ENCODE measurements around the gene ACSL4.

ACSL4 gene

DNA sequence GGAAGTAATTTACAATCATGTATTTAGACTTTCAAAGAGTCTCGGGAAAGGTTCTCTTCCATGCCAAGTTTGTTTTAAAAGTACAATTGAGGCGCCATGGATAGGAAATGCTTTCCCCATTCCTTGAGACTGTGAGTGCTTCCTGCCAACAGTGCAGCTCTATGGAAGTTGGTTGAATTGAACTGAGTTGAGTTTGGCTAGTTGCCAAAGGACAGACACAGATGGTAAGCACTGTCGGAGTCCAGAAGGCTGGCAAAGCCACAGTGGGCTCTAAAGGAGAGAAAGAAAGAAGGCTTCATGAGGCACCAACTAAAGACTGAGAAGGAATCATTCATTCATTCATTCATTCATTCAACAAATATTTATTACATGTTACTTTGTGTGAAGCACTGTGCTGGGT is 103.7 kb downstream of the ACSL4 start:
- no peaks in the 10 kb centered on the region for H3K4me1 ChIP-seq (ENCODE audit: control insufficient read depth, low read length)
- H3K4me2 ChIP-seq (ENCODE audit: low read length), result no peak overlapping the region
- no peaks in the 10 kb centered on the region for H3K9me3 ChIP-seq (ENCODE audit: control insufficient read depth, insufficient read depth, low read length)
- no peaks in the 10 kb centered on the region for H3K9me2 ChIP-seq (replicated peaks; ENCODE audit: control insufficient read depth, low read length)
- no peak overlapping the region for H3K4me3 ChIP-seq (ENCODE audit: low read length)
- no peaks in the 10 kb centered on the region for H3K36me3 ChIP-seq (ENCODE audit: control insufficient read depth, low read length)
- no peak overlapping the region for H3K27ac ChIP-seq (ENCODE audit: low read depth, low read length)
- no peaks in the 10 kb centered on the region for H4K20me1 ChIP-seq (ENCODE audit: control insufficient read depth, insufficient read depth, low read depth, low read length)
- no peaks in the 10 kb centered on the region for H3F3A ChIP-seq (ENCODE audit: control insufficient read depth, insufficient read depth)
- no peaks in the 10 kb centered on the region for H3K79me2 ChIP-seq (ENCODE audit: control insufficient read depth, low read length)
- H3K27me3 ChIP-seq (ENCODE audit: control insufficient read depth, low read length), result no peaks in the 10 kb centered on the region
- no peak for TF ChIP-seq EZH2phosphoT487 (IDR thresholded peaks at IDR 0.05; ENCODE audit: borderline replicate concordance, low read length)
- TF ChIP-seq, protein P1, sequence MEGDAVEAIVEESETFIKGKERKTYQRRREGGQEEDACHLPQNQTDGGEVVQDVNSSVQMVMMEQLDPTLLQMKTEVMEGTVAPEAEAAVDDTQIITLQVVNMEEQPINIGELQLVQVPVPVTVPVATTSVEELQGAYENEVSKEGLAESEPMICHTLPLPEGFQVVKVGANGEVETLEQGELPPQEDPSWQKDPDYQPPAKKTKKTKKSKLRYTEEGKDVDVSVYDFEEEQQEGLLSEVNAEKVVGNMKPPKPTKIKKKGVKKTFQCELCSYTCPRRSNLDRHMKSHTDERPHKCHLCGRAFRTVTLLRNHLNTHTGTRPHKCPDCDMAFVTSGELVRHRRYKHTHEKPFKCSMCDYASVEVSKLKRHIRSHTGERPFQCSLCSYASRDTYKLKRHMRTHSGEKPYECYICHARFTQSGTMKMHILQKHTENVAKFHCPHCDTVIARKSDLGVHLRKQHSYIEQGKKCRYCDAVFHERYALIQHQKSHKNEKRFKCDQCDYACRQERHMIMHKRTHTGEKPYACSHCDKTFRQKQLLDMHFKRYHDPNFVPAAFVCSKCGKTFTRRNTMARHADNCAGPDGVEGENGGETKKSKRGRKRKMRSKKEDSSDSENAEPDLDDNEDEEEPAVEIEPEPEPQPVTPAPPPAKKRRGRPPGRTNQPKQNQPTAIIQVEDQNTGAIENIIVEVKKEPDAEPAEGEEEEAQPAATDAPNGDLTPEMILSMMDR (IDR thresholded peaks at IDR 0.05; ENCODE audit: low read depth, low read length, poor library complexity, severe bottlenecking), result no peak

DNA sequence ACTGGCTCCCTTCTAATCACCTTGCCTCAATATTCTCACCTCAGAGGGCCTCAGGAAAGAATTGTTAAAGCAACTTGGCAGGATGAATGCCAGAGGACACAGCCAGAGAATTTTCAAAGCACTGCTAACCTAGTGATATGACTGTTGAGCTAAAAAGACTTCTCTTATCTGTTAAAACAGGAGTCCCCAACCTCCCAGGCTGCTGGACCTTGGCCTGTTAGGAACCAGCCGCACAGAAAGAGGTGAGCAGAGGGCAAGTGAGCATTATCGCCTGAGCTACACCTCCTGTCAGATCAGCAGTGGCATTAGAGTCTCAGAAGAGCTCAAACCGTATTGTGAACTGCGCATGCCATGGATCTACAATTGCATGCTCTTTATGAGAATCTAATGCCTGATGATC is 106.4 kb downstream of the ACSL4 start:
- no peak overlapping the region for H3K4me2 ChIP-seq (ENCODE audit: low read length)
- TF ChIP-seq EZH2phosphoT487 (IDR thresholded peaks at IDR 0.05; ENCODE audit: borderline replicate concordance, low read length), result no peak
- TF ChIP-seq, protein P1 (IDR thresholded peaks at IDR 0.05; ENCODE audit: low read depth, low read length, poor library complexity, severe bottlenecking), result no peak
- no peaks in the 10 kb centered on the region for H3K36me3 ChIP-seq (ENCODE audit: control insufficient read depth, low read length)

DNA sequence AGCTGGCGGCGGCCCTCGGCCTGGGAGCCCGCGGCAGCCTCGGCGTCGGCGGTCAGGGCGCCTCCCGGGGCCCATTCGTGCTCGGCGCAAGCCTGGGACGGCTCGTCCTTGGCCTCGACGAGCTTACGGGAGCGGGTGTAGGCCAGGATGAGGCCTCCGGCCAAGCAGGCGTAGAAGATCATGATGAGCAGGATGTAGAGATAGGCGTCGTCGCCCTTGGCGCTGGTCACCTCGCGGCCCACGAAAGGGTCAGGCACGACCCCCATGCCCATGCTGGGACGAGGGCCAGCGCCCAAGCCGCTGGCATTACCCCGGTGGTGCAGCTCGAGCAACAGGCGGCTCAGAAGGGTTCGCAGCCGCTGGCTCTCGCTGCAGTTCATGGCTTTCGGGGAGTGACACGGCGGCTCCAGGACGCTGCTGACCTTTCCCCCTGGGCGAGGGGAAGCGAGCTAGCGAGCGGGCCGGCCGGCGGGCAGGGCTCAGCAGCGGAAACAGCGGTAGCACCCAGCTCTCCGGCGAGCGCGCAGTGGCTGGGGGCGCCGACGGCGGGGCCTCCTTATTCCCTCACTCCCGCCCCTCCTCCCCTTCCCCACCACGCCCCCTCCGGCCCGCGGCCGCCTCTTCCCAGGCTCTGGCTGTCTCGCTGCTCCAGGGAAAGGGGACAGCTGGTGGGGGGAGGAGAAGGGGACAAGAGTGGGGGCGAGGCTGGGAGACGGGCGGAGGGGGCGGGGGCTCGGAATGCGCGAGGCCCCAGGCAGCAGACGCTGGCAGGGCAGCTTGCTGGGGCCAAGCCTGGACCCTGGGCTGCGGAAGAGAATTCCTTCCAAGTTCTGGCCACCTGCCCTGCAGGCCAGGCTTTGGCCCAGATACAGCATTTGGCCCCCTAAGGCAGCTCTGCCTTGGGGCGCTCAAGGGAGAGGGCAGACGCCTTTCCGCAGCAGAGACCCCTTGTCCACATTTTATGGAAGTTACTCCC is 108.1 kb downstream of the ACSL4 start, which contains the start of gene KCNE5:
Gene KCNE5, minus strand, starts transcription at position 532 of the 976 bp plus-strand sequence. Its CDS starts 152 bp downstream, at position 380.
- H3K4me3 ChIP-seq (ENCODE audit: low read length), result no peak within 1 kb of the TSS
- H3K9me2 ChIP-seq (replicated peaks; ENCODE audit: control insufficient read depth, low read length), result no peaks in the 10 kb centered on the region
- TF ChIP-seq, protein P1 (IDR thresholded peaks at IDR 0.05; ENCODE audit: low read depth, low read length, poor library complexity, severe bottlenecking), result no peak
- TF ChIP-seq EZH2phosphoT487 (IDR thresholded peaks at IDR 0.05; ENCODE audit: borderline replicate concordance, low read length), result no peak
- H3K36me3 ChIP-seq (ENCODE audit: control insufficient read depth, low read length), result no peaks in the 10 kb centered on the region
- no peak within 1 kb of the TSS for H3K4me2 ChIP-seq (ENCODE audit: low read length)
- H3K4me1 ChIP-seq (ENCODE audit: control insufficient read depth, low read length), result no peaks in the 10 kb centered on the region
- no peaks in the 10 kb centered on the region for H3K27me3 ChIP-seq (ENCODE audit: control insufficient read depth, low read length)
- H3K79me2 ChIP-seq (ENCODE audit: control insufficient read depth, low read length), result no peaks in the 10 kb centered on the region
- no peak within 1 kb of the TSS for H3K27ac ChIP-seq (ENCODE audit: low read depth, low read length)
- H3F3A ChIP-seq (ENCODE audit: control insufficient read depth, insufficient read depth), result no peaks in the 10 kb centered on the region
- H4K20me1 ChIP-seq (ENCODE audit: control insufficient read depth, insufficient read depth, low read depth, low read length), result no peaks in the 10 kb centered on the region
- no peaks in the 10 kb centered on the region for H3K9me3 ChIP-seq (ENCODE audit: control insufficient read depth, insufficient read depth, low read length)

More for the DNA sequence above, 106.4 kb downstream of the ACSL4 start:
- Histone ChIP-seq H4K20me1 (ENCODE audit: control insufficient read depth, insufficient read depth, low read depth, low read length) (no peaks in the 10 kb centered on the region), H3K4me3 (ENCODE audit: low read length) (no peak overlapping the region), H3F3A (ENCODE audit: control insufficient read depth, insufficient read depth) (no peaks in the 10 kb centered on the region), H3K27ac (ENCODE audit: low read depth, low read length) (no peak overlapping the region), H3K79me2 (ENCODE audit: control insufficient read depth, low read length) (no peaks in the 10 kb centered on the region), H3K4me1 (ENCODE audit: control insufficient read depth, low read length) (no peaks in the 10 kb centered on the region), H3K9me2 (replicated peaks; ENCODE audit: control insufficient read depth, low read length) (no peaks in the 10 kb centered on the region), H3K9me3 (ENCODE audit: control insufficient read depth, insufficient read depth, low read length) (no peaks in the 10 kb centered on the region), H3K27me3 (ENCODE audit: control insufficient read depth, low read length) (no peaks in the 10 kb centered on the region)

All from DOHH2 (cell line).